Measurements from ENCODE around the gene SAMD4A.

- TF ChIP-seq CTCF (IDR thresholded peaks at IDR 0.05) (no peak), POLR2A (IDR thresholded peaks at IDR 0.05) (no peak)
Observed at GRCh38 chr14:54785778-54786770, 219.1 kb downstream of the SAMD4A start.

All from lower leg skin (tissue), 3 donors.